T47D (cell line): Measurements from ENCODE around the gene CACNA2D1.

ENCODE experiments used
- DNase-seq, 2 experiments: peaks; one replicate each; pipeline versions ENCODE4 v3.0.0 to v3.0.0-alpha.2; 2011 to 2012; ENCODE audit warnings: low read depth in 1 of 2, low spot score in 1 of 2
- JUND ChIP-seq: IDR thresholded peaks from 2 replicates; pipeline ENCODE4 v1.6.1; 2012; ENCODE audit warnings: low read depth
- in situ Hi-C: cut with HindIII; loops from 2 replicates; pipeline ENCODE4 v1.10.0; 2016; ENCODE audit warnings: low sequenced_read_pairs, low pct_unique_long_range_greater_than_20kb

CACNA2D1 gene

GRCh38 chr7:82234457-82235049 is 209.0 kb downstream of the CACNA2D1 start:
- DNase-seq = peak; percentile 8 to 58
- no peak for TF ChIP-seq JUND
- in situ Hi-C loops = no loop called here

DNA sequence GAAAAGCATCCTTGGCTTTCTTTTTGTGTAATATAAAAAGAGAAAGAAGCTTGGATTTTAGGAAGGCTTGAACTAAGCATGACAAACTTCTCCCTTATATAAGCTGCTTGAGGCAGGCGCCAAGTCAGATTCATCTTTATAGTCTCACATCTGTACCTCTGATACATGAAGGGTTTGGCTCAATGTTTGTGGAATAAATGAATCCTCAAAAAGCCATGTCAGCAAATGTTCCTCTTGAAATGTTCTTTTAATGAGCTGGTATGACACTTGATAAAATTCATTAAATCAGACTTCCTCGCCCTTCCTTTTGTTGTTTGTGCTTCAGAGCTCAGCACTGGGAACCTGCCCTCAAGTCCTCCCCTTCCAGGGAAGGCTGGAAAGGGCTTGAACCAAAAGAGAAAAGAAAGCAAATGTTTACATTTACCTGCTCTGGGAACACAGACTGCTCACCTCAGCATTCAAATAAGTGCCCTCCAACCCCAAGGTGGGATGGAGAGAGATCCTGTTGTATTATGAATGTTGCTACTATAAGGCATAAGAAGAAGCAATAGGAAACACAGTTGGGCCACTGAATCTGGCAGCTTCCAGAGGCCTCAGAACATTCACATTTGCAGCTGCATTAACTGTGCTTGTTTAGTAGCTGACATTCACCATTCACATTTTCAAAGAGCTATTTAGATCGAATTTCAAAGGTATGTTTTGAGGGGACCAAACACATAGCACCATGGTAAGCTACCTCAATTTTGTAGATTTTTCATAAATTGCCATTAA is 212.6 kb downstream of the CACNA2D1 start:
- no peak for TF ChIP-seq JUND
- no peak for DNase-seq
- in situ Hi-C loops = no loop called here

GRCh38 chr7:82229164-82229563 is 214.4 kb downstream of the CACNA2D1 start:
- no peak for TF ChIP-seq JUND
- no peak for DNase-seq
- in situ Hi-C loops = no loop called here

GRCh38 chr7:82226191-82226590 is 217.4 kb downstream of the CACNA2D1 start:
- DNase-seq = no peak
- TF ChIP-seq JUND = no peak
- in situ Hi-C loops = no loop called here

- in situ Hi-C loops = no loop called here
- DNase-seq = no peak
- no peak for TF ChIP-seq JUND
Measured at GRCh38 chr7:82224529-82224928, 219.0 kb downstream of the CACNA2D1 start.

- in situ Hi-C loops = no loop called here
- DNase-seq = no peak
- no peak for TF ChIP-seq JUND
Measured at GRCh38 chr7:82223580-82223979, 220.0 kb downstream of the CACNA2D1 start.

DNA sequence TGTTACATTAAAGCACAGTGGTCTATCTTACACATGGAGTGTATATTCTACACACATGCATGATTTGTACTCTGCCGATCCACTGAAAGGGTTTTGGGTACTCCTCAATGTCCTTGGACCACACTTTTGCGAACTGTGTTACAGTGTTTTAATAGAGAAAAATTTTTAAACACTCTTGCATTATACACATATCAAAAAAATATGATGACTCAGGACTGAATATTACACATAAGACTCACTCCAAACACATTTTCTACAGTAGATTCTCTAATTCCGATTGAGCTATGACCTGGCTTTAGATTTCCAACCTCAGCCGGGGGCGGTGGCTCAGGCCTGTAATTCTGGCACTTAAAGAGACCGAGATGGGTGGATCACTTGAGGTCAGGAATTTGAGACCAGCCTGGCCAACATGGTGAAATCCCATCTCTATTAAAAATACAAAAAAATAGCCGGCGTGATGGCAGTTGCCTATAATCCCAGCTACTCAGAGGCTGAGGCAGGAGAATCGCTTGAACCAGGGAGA is 222.4 kb downstream of the CACNA2D1 start:
- DNase-seq = no peak
- in situ Hi-C loops = no loop called here
- TF ChIP-seq JUND = no peak

GRCh38 chr7:82212466-82212865 is 231.1 kb downstream of the CACNA2D1 start:
- in situ Hi-C loops = no loop called here
- TF ChIP-seq JUND = no peak
- no peak for DNase-seq

- in situ Hi-C loops = no loop called here
- DNase-seq = no peak
- no peak for TF ChIP-seq JUND
Measured at GRCh38 chr7:82211333-82211732, 232.2 kb downstream of the CACNA2D1 start.

- in situ Hi-C loops = no loop called here
- no peak for DNase-seq
Measured at GRCh38 chr7:82210416-82211184, 233.0 kb downstream of the CACNA2D1 start.

DNA sequence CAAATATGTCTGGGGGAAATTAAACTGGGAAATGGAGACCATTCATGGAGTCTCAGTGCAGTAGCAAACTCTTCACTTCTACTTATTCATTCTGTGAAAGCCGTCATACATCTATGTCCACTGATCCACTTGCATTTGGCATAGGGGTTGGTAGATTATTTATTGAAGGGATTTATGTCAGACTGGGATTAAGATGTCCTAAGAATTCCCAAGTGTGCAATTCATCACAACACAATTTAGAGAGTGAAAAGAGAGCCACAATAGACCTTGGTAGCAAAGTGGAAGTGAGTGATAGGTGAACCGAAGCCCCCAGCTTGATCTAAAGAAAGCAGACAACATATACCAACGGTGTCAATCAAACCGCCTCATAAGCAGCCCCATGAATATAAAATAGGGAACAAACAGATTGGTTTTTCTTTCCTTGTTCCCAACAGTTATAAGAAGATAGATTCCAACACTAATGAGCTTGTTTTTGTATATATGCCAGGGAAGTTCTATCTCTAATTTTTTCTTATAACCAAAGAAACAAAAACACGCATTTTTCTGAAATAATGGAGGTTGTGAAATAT is 234.3 kb downstream of the CACNA2D1 start:
- DNase-seq = no peak
- no peak for TF ChIP-seq JUND
- in situ Hi-C loops = no loop called here

More at GRCh38 chr7:82210416-82211184, 233.0 kb downstream of the CACNA2D1 start:
- TF ChIP-seq JUND = no peak

DNA sequence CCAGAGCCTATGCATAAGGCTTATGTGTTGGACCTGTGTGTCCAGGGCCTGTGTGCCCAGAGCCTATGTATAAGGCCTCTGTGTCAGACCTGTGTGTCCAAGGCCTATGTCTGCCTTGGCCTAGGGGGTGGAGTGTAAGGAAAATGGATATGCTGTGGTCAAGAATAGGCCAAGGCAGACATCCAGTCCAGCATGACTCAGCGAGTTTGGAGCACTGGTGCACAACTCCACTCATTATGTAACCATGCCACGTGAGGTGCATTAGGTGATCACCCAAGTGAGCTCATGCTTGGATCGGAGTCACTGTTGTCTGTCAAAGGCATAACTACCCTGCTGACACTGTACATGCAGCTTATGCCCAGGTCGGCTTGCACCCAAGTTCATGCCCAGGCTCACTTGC is 238.9 kb downstream of the CACNA2D1 start:
- in situ Hi-C loops = no loop called here

More for the DNA sequence above, 238.9 kb downstream of the CACNA2D1 start:
- TF ChIP-seq JUND = no peak
- peak in 1 of 2 experiments; percentile 52 for DNase-seq
